Medulla oblongata (tissue), 1 donor: ENCODE data around the gene TOR4A.

Source experiments
- DNase-seq: peaks from one replicate; pipeline ENCODE4 v3.0.0-alpha.2; 2015; ENCODE audit errors: extremely low spot score

TOR4A gene

DNA sequence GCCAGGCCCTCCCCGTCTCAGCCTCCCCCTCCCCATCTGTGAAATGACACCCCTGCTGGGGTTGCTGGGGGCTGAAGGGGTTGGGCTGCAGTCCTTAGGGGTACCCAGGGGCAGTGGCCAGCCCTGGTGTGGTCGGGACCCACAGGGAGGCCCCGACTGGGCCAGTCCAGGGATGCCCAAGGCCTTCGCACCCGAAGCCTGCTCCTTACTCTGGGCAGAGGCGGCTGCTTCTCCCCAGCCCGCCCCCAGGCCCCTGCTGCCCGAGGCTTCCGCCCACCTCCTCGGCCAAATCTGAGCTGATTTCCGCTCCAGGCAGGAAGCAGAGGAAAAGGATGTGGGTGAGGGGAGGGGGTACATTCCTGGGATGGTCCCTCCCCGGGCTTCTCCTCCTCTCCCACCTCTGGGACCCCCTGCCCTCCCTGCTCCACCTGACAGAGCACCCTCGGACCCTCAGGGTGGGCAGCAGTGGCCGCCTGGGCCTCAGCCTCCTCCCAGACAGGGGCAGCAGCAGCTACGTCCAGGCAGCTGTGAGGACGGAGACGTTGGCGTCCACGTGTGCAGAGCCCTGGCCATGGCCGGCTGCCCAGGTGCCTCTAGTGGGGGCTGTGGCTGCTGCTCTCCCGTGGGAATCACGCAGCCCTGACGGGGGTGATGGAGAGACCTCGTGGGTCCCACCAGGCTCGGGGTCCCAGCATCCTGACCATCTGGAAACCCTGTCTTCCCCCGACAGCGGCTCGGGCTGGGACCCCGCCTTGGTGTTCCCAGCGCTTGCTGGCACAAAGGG lies 28.7 kb downstream of the TOR4A start:
- DNase-seq, result no peak

GRCh38 chr9:137306850-137307254 lies 29.3 kb downstream of the TOR4A start:
- DNase-seq, result no peak

DNA sequence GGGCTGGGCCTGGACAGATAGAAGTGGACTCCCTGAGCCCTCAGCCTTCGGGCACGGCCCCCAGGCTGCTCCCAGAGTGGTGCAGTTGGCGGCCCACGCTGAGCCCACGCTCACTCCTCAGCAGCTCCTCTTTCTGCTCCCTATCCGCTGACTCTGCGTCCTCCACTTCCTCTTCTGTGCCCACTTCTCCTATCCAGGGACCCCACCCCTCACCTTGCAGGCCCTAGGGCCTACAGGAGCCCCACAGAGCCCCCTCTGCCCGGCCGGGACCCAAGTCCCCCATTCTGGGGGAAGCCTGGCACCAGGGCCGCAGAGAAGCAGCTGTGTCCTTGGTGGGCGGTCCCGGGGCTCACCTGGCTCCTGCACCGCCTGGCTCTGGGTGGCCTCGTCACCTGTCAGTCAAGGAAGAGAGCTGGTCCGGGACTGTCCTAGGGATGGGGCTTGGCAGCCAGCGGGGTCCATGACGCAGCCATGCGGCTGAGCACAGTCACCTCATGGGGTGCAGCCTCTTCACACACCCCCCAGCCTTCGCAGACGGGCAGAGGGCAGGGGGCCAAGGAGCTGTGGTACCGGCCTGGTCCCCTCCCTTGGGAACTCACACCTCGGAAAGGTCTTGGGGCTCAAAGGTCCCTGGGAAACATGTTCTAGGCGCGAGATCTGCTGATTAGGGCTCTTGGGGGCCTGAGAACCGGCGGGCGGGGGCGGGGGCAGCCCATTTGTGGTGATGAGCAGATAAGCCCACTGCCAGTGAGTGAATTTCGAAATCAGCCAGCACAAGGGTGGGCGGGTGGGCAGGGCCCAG lies 29.9 kb downstream of the TOR4A start:
- DNase-seq, result no peak

GRCh38 chr9:137308057-137308619 lies 30.6 kb downstream of the TOR4A start:
- no peak for DNase-seq

DNA sequence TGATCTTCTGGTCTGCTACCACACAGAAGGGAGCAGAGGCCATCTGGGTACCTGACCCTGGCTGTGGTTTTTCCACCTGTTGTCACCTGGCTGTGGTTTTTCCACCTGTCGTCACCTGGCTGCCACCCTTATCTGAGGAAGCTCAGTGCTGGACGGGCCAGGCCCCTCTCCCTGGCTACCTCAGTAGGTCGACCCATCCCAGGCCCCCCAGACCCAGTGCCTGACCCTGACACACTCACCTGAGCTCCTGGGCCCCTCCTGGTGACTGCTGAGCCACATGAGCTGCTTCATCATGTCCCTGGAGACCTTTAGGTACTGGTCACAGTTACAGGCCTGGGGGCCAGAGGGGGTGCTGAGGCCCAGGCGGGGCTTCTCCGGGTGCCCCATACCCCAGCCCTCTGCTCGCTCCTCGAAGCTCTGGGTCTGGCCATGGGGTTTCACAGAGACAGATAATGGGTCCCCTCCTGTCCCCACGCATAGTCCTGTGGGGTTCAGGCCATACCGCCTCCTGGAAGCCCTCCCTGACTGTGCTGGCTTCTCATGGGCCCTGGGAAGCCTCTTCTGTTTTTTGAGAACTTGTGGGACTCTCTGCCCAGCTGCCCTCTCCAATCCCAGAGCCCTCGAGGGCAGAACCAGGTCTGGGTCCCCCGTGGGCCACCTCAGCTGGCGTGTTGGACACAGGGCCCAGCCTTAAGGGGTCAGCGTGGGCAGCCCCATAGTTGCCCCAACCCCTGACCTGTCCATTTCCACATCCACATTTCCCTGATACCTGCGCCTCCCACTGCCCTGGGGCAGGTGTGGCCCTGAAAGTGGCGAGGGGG lies 32.1 kb downstream of the TOR4A start:
- no peak for DNase-seq

DNA sequence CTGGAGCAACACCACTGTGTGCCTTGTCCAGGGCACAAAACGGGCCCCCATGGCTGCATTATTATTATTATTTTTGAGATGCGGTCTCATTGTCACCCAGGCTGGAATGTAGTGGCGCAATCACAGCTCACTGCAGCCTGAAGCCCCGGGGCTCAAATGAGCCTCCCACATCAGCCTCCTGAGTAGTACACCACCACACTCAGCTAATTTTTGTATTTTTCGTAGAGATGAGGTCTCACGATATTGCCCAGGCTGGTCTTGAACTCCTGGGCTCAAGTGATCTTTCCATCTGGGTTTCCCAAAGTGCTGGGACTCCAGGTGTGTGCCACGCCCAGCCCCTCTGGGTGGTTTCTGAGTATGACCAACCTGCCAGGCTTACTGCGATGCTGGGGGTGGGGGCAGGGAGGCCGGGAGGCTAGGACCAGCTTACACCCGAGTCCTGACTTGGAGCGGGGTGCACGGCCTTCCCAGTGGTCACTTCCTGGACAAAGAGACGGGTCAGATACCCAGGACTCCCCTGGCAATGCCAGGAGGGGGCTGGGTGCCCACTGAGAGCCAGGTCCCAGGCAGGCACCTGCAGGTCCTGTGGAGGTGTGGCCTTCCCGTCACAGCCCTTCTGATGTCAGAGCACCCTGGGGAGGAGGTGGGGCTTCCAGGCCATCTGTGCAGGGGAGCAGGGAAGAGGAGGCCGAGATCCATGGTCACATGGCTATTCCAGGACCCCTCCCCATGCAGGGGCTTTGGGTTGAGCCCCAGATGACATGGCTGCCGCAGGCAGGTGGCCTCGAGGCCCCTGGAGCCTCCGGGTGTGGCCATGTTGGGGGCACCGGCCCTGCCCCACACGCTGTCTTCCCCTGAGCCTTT lies 32.9 kb downstream of the TOR4A start:
- DNase-seq, result no peak

DNA sequence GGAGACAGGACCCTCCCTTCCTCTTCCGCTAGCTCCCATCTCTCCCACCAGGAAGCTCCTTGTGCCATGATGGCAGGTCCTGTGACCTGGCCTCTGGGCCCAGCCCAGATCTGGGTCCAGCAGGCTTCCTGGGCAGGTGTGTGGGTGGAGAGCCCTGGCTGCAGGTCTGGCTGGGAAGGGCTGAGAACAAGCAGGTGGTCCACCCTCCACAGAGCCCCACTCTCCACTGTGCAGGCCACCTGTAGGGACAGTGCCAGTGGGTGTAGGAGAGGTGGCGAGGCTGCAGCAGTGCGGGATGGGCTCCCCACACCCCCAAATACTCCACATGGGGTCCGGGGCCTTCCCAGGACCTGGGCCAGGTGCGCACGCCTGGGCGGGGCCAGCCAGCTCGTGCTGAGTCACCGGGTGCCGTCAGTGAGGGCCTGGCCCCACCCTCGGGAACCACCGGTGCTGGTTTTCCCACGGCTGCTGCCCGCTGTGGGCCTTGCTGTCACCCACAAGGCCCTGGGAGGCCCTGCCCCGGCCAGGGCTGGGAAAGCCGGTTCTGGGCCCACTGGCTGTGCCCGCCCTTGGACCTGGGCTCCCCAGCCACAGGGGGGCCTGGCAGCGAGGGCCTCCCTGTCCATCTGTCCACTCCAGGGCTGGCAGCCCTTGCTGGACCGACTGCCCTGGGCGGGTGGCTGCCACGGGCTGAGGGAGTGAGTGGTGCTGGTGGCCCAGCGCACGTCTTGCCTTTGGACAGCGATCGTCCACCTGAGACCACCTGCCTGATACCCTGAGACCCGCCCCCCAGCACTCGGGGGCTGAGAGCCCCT lies 33.9 kb downstream of the TOR4A start:
- DNase-seq, result no peak

GRCh38 chr9:137311986-137312851 lies 34.7 kb downstream of the TOR4A start:
- no peak for DNase-seq

- no peak for DNase-seq
Measured at GRCh38 chr9:137312852-137313325, 35.4 kb downstream of the TOR4A start.

DNA sequence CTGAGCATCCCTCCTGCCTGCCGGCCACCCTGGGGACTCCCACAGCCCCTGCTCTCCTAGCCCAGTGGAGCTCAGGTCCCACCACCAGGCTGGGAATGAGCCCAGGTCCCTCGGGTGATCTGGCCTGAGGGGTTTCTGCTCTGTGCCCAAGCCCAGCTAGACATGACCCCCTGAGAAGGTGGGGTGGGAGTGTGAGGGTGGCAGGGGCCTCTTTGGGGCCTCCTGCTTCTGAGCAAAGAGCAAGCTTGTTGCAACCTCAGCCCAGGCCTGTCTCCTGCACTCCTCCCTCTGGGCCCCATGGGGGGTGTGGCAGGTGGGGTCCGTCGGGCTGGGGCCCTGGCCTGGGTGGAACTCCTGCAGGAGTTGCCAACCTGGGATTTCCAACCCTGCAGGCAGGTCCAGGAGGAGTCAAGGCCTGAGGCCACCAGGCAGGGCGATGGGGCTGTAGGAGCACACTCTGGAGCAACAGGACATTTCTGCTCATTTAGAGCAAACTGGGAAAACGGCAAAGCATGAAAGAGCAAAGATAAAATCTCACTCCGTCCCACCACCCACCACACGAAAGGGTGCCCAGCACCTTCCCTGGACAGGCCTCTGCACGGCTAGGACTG lies 35.9 kb downstream of the TOR4A start:
- no peak for DNase-seq

- DNase-seq, result no peak
Measured at GRCh38 chr9:137313956-137314560, 36.5 kb downstream of the TOR4A start.

GRCh38 chr9:137314561-137315560 lies 37.3 kb downstream of the TOR4A start:
- no peak for DNase-seq

GRCh38 chr9:137315581-137316011 lies 38.1 kb downstream of the TOR4A start:
- DNase-seq, result no peak

DNA sequence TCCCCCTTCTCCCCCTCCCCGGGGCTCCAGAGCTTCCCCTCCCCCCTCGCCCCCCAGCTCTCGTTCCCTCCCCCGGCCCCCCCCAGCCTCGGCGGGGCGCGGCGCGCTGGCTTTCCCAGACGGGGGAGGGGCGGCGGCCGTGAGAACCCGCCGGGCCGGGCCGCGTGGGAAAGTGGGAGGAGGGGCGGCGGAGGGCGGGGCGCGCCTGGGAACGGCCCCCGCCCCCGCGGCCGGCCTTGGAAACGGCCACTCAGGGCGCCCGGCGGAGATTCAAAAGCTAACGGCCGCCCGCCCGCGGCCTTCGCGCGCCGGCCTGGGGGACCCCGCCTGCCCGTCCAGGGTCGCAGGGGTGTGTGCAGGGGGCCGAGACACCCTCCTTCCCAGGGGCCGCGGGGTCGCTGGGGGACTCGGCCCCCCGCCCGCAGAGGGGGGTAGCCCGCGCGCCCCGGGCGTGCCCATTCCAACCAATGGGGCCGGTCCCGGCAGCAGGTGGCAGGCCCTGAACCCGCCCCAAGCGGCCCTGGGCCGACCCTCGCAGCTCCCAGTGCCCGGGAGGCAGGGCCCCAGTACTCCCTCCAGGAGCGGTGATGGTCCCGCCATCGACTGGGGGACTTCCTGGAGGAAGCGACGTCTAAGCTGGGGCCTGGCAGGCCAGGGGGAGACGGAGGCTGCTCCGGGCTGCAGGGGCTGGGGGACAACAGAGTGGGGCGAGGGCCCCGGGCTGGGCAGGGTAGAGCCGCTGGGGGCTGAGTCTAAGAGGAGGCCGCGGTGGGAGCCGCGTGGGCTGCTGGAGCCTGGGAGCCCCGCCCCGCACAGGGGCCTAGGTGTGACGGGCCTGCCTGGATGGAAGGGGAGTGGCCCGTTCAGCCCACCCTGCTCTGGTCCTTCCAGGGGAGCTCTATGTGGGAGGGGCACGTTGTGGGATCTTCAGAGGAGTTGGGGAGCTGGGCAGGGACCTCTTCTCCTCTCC lies 38.8 kb downstream of the TOR4A start:
- no peak for DNase-seq

DNA sequence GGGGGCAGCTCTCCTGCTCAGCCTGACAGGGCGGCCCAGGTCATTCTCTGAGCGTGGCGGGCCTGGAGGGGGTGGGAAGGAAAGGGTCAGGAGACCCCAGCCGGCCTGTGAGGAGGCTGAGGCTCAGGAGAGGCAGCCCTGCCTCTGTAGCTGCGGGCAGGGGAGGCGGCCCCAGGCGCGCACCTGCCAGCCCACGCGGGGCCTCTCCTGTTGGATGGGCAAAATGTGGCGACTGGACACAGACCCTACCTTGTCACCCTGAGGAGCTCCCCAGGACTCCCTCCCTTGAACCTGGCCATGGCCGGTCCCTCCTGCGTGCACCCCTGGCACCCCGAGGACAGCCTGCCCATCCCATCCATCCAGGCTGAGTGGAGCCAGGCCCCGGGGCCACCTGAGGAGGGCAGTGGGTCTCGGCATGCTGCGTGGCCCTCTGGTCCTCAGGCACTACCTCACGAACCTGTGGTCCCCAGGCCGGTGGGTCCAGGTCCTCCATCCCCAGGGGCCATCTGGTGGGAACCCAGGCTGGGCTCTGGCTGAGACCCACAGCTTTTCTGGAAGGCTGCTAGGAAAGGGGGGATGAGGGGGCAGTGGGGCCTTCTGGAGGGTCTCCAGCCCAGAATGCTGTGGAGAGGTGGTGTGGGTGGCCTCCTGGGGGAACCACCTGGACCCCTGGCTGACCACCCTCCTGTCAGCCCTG lies 39.6 kb downstream of the TOR4A start:
- no peak for DNase-seq
